Tibial artery (tissue), 4 donors: ENCODE data around the gene BNIP5.

Source experiments
- DNase-seq, 2 donors: peaks; one replicate each; pipeline ENCODE4 v3.0.0-alpha.2; 2019
- H3K27ac ChIP-seq, 2 donors: fragments of 200-600 bp; sonication (generic) in 1 of 2; 1 replicate in 1 of 2; 2 replicates in 1 of 2; pipeline ENCODE4 v1.5.1; 2018 to 2019; ENCODE audit warnings: mild to moderate bottlenecking in 1 of 2
- H3K27me3 ChIP-seq, 2 donors: fragments of 200-600 bp; sonication (generic) in 1 of 2; one replicate each; pipeline versions ENCODE4 v1.5.1 to v1.6.0; 2016 to 2019
- H3K36me3 ChIP-seq, 3 donors: fragments of 200-600 bp; sonication (generic) in 2 of 3; one replicate each; pipeline ENCODE4 v1.5.1; 2016 to 2019; ENCODE audit warnings: mild to moderate bottlenecking in 2 of 3
- H3K4me1 ChIP-seq, 4 donors: fragments of 200-600 bp; sonication (generic) in 2 of 4; 1 replicate in 3 of 4; 2 replicates in 1 of 4; pipeline ENCODE4 v1.5.1; 2016 to 2019
- H3K4me3 ChIP-seq, 2 donors: fragments of 200-600 bp; sonication (generic) in 1 of 2; 1 replicate in 1 of 2; 2 replicates in 1 of 2; pipeline ENCODE4 v1.5.1; 2018 to 2019; ENCODE audit warnings: mild to moderate bottlenecking in 2 of 2
- H3K9me3 ChIP-seq, 3 donors: fragments of 200-600 bp; sonication (generic) in 1 of 3; one replicate each; pipeline ENCODE4 v1.5.1; 2016 to 2019
- intact Hi-C: fragments of 100-400 bp; cut with DNase I; formaldehyde crosslinking; loops from one replicate; pipeline ENCODE4 v1.15.0; 2023; ENCODE audit warnings: low total_unique reads
- TF ChIP-seq, protein P1 (sequence below), 2 experiments: fragments of 200-600 bp in 1 of 2; fragments of 450-650 bp in 1 of 2; IDR thresholded peaks; one replicate each; pipeline ENCODE4 v1.5.1; 2017 to 2019; ENCODE audit warnings: antibody characterized with exemption in 2 of 2, mild to moderate bottlenecking in 1 of 2, moderate library complexity in 1 of 2

The BNIP5 gene

DNA sequence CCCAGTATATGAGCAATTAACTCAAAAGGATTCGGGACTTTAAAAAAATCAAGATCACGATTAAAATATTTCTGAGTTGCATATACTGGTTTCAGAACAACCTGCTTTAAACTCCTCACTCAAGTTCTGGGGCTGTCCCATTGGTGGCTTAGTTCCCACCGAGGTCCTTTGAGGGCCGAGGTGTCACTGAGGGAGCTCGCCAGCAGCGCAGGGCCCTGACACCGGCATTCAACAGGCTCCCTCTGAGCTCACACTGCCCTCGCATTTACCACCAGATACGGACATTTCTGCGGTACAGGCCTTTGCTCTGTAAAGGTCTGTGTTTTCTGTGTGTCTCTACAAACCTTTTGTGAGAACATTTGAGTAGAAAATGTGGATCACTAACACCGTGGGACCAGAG lies 24.4 kb upstream of the BNIP5 start:
- Histone ChIP-seq H3K9me3 (no peaks in the 10 kb centered on the region), H3K4me1 (peaks cover 0 to 31% (median 22%) of the 10 kb centered on the region in 4 donors), H3K27me3 (peaks cover 0 to 3% of the 10 kb centered on the region in 2 donors), H3K27ac (no peak overlapping the region), H3K36me3 (no peaks in the 10 kb centered on the region), H3K4me3 (no peak overlapping the region)
- intact Hi-C loops = loop anchor here (2.0 to 5.0 kb wide), 2 partner anchors 20 to 59 kb away; no protein-coding TSS in a partner anchor
- TF ChIP-seq, protein P1, sequence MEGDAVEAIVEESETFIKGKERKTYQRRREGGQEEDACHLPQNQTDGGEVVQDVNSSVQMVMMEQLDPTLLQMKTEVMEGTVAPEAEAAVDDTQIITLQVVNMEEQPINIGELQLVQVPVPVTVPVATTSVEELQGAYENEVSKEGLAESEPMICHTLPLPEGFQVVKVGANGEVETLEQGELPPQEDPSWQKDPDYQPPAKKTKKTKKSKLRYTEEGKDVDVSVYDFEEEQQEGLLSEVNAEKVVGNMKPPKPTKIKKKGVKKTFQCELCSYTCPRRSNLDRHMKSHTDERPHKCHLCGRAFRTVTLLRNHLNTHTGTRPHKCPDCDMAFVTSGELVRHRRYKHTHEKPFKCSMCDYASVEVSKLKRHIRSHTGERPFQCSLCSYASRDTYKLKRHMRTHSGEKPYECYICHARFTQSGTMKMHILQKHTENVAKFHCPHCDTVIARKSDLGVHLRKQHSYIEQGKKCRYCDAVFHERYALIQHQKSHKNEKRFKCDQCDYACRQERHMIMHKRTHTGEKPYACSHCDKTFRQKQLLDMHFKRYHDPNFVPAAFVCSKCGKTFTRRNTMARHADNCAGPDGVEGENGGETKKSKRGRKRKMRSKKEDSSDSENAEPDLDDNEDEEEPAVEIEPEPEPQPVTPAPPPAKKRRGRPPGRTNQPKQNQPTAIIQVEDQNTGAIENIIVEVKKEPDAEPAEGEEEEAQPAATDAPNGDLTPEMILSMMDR (IDR thresholded peaks at IDR 0.05) = no peak
- DNase-seq = no peak

DNA sequence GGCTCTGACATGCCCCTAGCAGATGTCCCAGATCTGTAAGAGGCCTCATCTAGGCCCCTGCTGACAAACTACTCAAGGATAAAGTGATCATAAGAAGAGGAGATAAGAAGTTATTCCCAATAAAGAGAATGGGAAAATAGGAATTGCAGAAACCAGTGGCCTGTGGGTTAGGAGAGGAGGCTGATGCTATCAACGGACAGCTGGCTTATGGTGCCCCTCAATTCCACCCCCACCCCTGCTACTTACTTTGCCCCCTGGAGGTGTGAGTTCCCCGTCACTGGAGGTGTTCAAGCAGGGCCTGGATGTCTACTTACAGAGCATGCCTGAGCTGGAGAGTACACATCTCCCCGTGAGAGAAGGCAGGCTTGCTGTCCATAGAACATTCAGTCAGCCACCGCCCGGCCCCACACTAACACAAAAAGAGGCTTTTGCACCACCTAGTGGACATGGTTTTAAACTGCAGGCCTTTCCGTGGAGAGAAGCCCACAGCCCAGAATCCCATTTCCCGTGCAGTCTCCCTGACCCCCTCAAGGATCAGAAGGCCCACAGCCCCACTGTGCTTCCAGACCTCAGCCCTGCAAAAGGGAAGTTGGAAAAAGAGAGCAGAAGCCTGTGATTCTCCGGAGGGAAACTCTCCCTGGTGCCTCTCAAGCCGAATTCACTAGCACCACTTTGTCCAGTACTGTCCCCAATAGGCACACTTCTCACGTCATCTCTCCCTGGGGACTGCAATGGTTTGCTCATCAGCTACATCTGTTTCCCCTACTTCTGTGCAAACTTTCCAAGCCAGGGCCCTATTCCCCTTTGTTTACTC lies 23.8 kb upstream of the BNIP5 start:
- H3K4me3 ChIP-seq = no peak overlapping the region
- intact Hi-C loops = loop anchor here (2.0 to 5.0 kb wide), 2 partner anchors 20 to 58 kb away; no protein-coding TSS in a partner anchor

DNA sequence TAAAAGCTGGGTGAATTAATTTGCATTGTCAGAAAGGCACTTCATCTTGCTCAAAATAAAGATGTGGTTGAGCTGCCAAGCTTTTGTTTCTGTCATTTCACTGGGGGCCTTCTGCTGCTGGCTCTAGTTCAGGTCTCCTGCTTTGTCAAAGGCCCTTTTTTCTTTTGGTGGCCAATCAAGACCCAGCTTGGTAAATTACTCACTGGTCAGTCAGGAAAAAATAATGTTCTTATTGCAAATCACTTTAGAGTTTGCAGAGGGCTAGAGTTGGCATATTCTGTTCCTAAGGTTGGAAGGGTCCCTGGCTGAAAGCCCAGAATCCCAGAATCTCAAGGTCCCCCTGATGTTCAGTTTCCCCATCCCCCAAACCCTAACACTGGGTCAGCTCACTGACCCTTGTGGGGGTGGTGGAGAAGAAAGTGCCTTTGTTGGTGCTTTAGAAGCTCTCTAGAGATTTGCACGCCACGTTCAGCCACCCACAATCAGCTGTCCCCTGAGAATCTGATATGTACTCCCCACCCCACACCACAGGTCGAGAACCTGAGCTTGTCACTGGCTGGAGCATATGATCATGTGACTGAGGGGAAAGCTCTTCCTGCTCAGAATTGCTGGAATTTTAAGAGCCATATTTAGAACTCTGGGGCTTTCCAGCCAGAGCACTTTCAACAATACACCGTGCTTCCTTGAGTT lies 21.7 kb upstream of the BNIP5 start:
- DNase-seq = no peak
- Histone ChIP-seq H3K4me1 (peaks cover 0 to 31% (median 22%) of the 10 kb centered on the region in 4 donors), H3K4me3 (no peak overlapping the region), H3K9me3 (no peaks in the 10 kb centered on the region), H3K27me3 (peaks cover 0 to 3% of the 10 kb centered on the region in 2 donors), H3K36me3 (no peaks in the 10 kb centered on the region), H3K27ac (peak overlapping the region; percentile 46 to 53)
- TF ChIP-seq, protein P1 (IDR thresholded peaks at IDR 0.05) = no peak
- intact Hi-C loops = loop anchor here (5.0 kb wide), 2 partner anchors 236 to 316 kb away; no protein-coding TSS in a partner anchor

More for the DNA sequence above, 23.8 kb upstream of the BNIP5 start:
- H3K36me3 ChIP-seq = no peaks in the 10 kb centered on the region
- DNase-seq = peak; percentile 83 to 89
- H3K9me3 ChIP-seq = no peaks in the 10 kb centered on the region
- TF ChIP-seq, protein P1 (IDR thresholded peaks at IDR 0.05) = peak; percentile 80 to 93
- H3K27me3 ChIP-seq = peaks cover 0 to 3% of the 10 kb centered on the region in 2 donors
- H3K4me1 ChIP-seq = peaks cover 0 to 31% (median 22%) of the 10 kb centered on the region in 4 donors
- H3K27ac ChIP-seq = peak overlapping the region; percentile 22 to 33

DNA sequence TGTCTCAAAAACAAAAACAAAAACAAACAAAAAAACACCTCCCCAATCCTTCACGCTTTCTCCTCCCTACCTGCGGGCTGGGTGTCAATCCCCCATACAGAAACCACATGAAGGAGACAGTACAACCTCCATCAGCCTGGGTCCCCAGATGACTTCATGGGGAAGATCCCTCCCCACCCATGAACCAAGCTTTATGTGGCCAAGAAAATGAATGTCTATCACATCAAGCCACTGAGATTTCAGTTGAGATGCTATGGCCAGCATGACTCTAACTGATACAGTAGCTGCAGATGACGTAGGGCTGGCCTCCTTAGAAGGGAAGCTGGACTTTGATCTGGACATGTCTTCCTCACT lies 21.2 kb upstream of the BNIP5 start:
- no peak overlapping the region for H3K4me3 ChIP-seq
- no peaks in the 10 kb centered on the region for H3K36me3 ChIP-seq
- no peaks in the 10 kb centered on the region for H3K9me3 ChIP-seq
- TF ChIP-seq, protein P1 (IDR thresholded peaks at IDR 0.05) = no peak
- peaks cover 0 to 31% (median 22%) of the 10 kb centered on the region in 4 donors for H3K4me1 ChIP-seq
- DNase-seq = no peak
- peaks cover 0 to 1% of the 10 kb centered on the region in 2 donors for H3K27me3 ChIP-seq
- intact Hi-C loops = loop anchor here (5.0 kb wide), 2 partner anchors 236 to 316 kb away; no protein-coding TSS in a partner anchor
- H3K27ac ChIP-seq = peak overlapping the region; percentile 46 to 53

DNA sequence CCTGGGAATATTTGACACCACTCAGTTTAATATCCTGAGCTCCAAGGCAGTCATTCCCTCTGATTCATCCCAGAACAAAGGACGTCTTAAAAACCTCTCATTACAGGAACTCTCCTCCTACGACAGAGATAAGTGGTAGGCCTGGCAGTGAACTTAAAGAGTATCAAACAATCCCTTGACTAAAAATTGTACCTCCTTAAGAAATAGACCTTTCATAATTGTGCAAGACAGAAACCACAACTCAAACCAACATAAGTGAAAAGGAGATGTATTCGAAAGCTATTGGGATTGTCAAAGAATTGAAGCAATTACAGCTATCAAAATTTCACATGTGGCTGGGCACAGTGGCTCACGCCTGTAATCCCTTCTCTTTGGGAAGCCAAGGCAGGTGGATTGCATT lies 19.1 kb upstream of the BNIP5 start:
- no peak overlapping the region for H3K4me3 ChIP-seq
- TF ChIP-seq, protein P1 (IDR thresholded peaks at IDR 0.05) = no peak
- H3K27me3 ChIP-seq = no peaks in the 10 kb centered on the region
- no peak overlapping the region for H3K27ac ChIP-seq
- intact Hi-C loops = loop anchor here (5.0 kb wide), 2 partner anchors 234 to 314 kb away; no protein-coding TSS in a partner anchor
- no peak for DNase-seq
- no peaks in the 10 kb centered on the region for H3K36me3 ChIP-seq
- no peaks in the 10 kb centered on the region for H3K9me3 ChIP-seq
- peaks cover 0 to 37% (median 22%) of the 10 kb centered on the region in 4 donors for H3K4me1 ChIP-seq
